Liver (tissue), 9 donors: Measurements from ENCODE around the gene S100A13. TPM values are rescaled to one million over a fixed set of nuclear protein-coding genes. Genes with fewer than 3 reads are reported as not detected.

Experiments
- DNase-seq: peaks from one replicate; pipeline ENCODE4 v3.0.0-alpha.2; 2017; ENCODE audit warnings: low spot score
- H3K27ac ChIP-seq, 2 donors: one replicate each; pipeline ENCODE4 v1.7.0; 2013; ENCODE audit warnings: inconsistent platforms in 2 of 2, low read length in 2 of 2, control low read depth in 1 of 2, low read depth in 1 of 2, mild to moderate bottlenecking in 1 of 2
- H3K27me3 ChIP-seq, 4 donors: one replicate each; pipeline versions ENCODE4 v1.6.1 to v1.7.0; 2013; ENCODE audit warnings: low read length in 3 of 4, inconsistent platforms in 1 of 4, mild to moderate bottlenecking in 1 of 4, moderate library complexity in 1 of 4; ENCODE audit not compliant: control insufficient read depth in 4 of 4, insufficient read depth in 4 of 4
- H3K36me3 ChIP-seq, 4 donors: one replicate each; pipeline versions ENCODE4 v1.6.1 to v1.7.0; 2013; ENCODE audit warnings: low read length in 3 of 4, mild to moderate bottlenecking in 3 of 4, low read depth in 1 of 4, moderate library complexity in 1 of 4; ENCODE audit not compliant: control insufficient read depth in 4 of 4, insufficient read depth in 3 of 4
- H3K4me1 ChIP-seq, 4 donors: one replicate each; pipeline versions ENCODE4 v1.6.1 to v1.7.0; 2013; ENCODE audit warnings: low read length in 3 of 4, mild to moderate bottlenecking in 3 of 4, moderate library complexity in 1 of 4; ENCODE audit not compliant: control insufficient read depth in 4 of 4, insufficient read depth in 4 of 4
- H3K4me3 ChIP-seq, 3 donors: one replicate each; pipeline versions ENCODE4 v1.6.1 to v1.7.0; 2013; ENCODE audit warnings: low read length in 3 of 3, control low read depth in 1 of 3, low read depth in 1 of 3, mild to moderate bottlenecking in 1 of 3
- H3K9ac ChIP-seq, 2 donors: one replicate each; pipeline ENCODE4 v1.7.0; 2013; ENCODE audit warnings: low read length in 2 of 2, mild to moderate bottlenecking in 2 of 2, moderate library complexity in 2 of 2, control low read depth in 1 of 2, low read depth in 1 of 2
- H3K9me3 ChIP-seq, 4 donors: one replicate each; pipeline versions ENCODE4 v1.6.1 to v1.7.0; 2013; ENCODE audit warnings: low read length in 3 of 4; ENCODE audit not compliant: control insufficient read depth in 4 of 4
- EGR1 ChIP-seq, 2 donors: IDR thresholded peaks; 2 replicates each; pipeline ENCODE4 v1.6.1; 2016 to 2018; ENCODE audit warnings: antibody characterized with exemption in 2 of 2, low read depth in 2 of 2
- FOXA1 ChIP-seq: IDR thresholded peaks from 2 replicates; pipeline ENCODE4 v1.6.1; 2016; ENCODE audit warnings: antibody characterized with exemption
- FOXA2 ChIP-seq: IDR thresholded peaks from 2 replicates; pipeline ENCODE4 v1.6.1; 2016; ENCODE audit warnings: antibody characterized with exemption
- GABPA ChIP-seq, 2 donors: IDR thresholded peaks in 1 of 2; conservative IDR thresholded peaks in 1 of 2; 2 replicates each; pipeline ENCODE4 v1.6.1; 2016; ENCODE audit warnings: antibody characterized with exemption in 2 of 2, mild to moderate bottlenecking in 1 of 2, moderate library complexity in 1 of 2
- HNF4A ChIP-seq, 2 donors: conservative IDR thresholded peaks; 2 replicates each; pipeline ENCODE4 v1.6.1; 2016; ENCODE audit warnings: antibody characterized with exemption in 2 of 2, mild to moderate bottlenecking in 2 of 2
- HNF4G ChIP-seq: IDR thresholded peaks from 2 replicates; pipeline ENCODE4 v1.6.1; 2016; ENCODE audit warnings: antibody characterized with exemption
- JUND ChIP-seq, 2 donors: IDR thresholded peaks; 2 replicates each; pipeline ENCODE4 v1.6.1; 2016; ENCODE audit warnings: antibody characterized with exemption in 2 of 2
- RAD21 ChIP-seq, 2 donors: IDR thresholded peaks; 2 replicates each; pipeline ENCODE4 v1.6.1; 2016; ENCODE audit warnings: antibody characterized with exemption in 2 of 2, mild to moderate bottlenecking in 2 of 2
- RXRA ChIP-seq, 2 donors: IDR thresholded peaks; 2 replicates each; pipeline ENCODE4 v1.6.1; 2017 to 2018; ENCODE audit warnings: antibody characterized with exemption in 2 of 2, mild to moderate bottlenecking in 1 of 2
- SP1 ChIP-seq: IDR thresholded peaks from 2 replicates; pipeline ENCODE4 v1.6.1; 2018; ENCODE audit warnings: antibody characterized with exemption, mild to moderate bottlenecking
- TAF1 ChIP-seq: conservative IDR thresholded peaks from 2 replicates; pipeline ENCODE4 v1.6.1; 2016; ENCODE audit warnings: antibody characterized with exemption, mild to moderate bottlenecking
- YY1 ChIP-seq: IDR thresholded peaks from 2 replicates; pipeline ENCODE4 v1.6.1; 2016; ENCODE audit warnings: antibody characterized with exemption, mild to moderate bottlenecking
- WGBS: extraction: QIAGEN DNeasy Blood & Tissue Kit; methylation state at CpG from one replicate; pipeline ENCODE4 v1.1.7; 2013; 5-methylcytosine and 5-hydroxymethylcytosine counted together
- polyA plus RNA-seq, 2 donors: library from polyadenylated mRNA; stranded (reverse) in 1 of 2; unstranded in 1 of 2; fragments of 200-250 nt in 1 of 2; fragments of >200 nt in 1 of 2; fragmentation: Nextera tagmentation in 1 of 2; extraction: Ambion mirVana in 1 of 2; gene quantifications; one replicate each; pipeline versions ENCODE4 v1.2.1 to v1.2.3, GENCODE V29; 2013 to 2015
- total RNA-seq, 2 donors: library from RNA; depleted of rRNA; stranded (reverse); fragments of >200 nt; gene quantifications; one replicate each; pipeline ENCODE4 v1.2.3, GENCODE V29; 2014
- TF ChIP-seq, protein P1 (sequence below): IDR thresholded peaks from 2 replicates; pipeline ENCODE4 v1.6.1; 2016; ENCODE audit warnings: antibody characterized with exemption
- TF ChIP-seq, protein P2 (sequence below): IDR thresholded peaks from 2 replicates; pipeline ENCODE4 v1.6.1; 2016; ENCODE audit warnings: antibody characterized with exemption, mild to moderate bottlenecking
- TF ChIP-seq, protein P3 (sequence below): IDR thresholded peaks from 2 replicates; pipeline ENCODE4 v1.6.1; 2016; ENCODE audit warnings: antibody characterized with exemption
- TF ChIP-seq, protein P4 (sequence below): IDR thresholded peaks from 2 replicates; pipeline ENCODE4 v1.6.1; 2016; ENCODE audit warnings: antibody characterized with exemption
- donor health status: healthy.
- donor health status: healthy.
- donor health status: healthy.
- donor health status: healthy.
- donor health status: healthy.

The S100A13 gene
- total and polyA plus RNA-seq, 4 donors: 5.3 to 23.0 (median 15.7) TPM

DNA sequence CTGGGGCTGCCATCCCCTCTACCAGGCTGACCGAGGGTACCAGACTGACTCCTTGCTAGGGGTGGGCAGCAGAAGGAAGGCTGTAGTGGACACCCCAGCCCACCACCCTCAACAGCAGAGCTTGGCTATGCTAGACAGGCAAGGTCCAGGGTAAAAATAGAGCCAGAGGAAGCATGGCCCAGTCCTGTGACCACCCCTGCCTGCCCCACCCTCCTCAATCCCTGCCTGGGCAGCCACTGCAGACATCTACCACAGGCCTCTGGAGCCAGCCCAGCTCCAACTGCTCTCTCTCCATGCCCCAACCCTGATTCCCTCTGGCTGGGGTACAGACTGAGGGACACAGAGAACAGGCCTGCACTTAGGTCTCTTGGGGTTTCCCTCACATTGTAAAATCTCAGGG is 2.7 kb upstream of the S100A13 start:
- 100% methylated on average over 1 of the region's 1 CpG for WGBS
- no peak overlapping the region for H3K27ac ChIP-seq
- TF ChIP-seq HNF4A (conservative IDR thresholded peaks at IDR 0.05) (no peak), FOXA2 (no peak), SP1 (no peak), HNF4G (no peak), RAD21 (IDR thresholded peaks at IDR 0.05) (no peak), FOXA1 (no peak), RXRA (IDR thresholded peaks at IDR 0.05) (no peak)
- TF ChIP-seq, protein P1, sequence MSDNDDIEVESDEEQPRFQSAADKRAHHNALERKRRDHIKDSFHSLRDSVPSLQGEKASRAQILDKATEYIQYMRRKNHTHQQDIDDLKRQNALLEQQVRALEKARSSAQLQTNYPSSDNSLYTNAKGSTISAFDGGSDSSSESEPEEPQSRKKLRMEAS: no peak
- TF ChIP-seq, protein P2, sequence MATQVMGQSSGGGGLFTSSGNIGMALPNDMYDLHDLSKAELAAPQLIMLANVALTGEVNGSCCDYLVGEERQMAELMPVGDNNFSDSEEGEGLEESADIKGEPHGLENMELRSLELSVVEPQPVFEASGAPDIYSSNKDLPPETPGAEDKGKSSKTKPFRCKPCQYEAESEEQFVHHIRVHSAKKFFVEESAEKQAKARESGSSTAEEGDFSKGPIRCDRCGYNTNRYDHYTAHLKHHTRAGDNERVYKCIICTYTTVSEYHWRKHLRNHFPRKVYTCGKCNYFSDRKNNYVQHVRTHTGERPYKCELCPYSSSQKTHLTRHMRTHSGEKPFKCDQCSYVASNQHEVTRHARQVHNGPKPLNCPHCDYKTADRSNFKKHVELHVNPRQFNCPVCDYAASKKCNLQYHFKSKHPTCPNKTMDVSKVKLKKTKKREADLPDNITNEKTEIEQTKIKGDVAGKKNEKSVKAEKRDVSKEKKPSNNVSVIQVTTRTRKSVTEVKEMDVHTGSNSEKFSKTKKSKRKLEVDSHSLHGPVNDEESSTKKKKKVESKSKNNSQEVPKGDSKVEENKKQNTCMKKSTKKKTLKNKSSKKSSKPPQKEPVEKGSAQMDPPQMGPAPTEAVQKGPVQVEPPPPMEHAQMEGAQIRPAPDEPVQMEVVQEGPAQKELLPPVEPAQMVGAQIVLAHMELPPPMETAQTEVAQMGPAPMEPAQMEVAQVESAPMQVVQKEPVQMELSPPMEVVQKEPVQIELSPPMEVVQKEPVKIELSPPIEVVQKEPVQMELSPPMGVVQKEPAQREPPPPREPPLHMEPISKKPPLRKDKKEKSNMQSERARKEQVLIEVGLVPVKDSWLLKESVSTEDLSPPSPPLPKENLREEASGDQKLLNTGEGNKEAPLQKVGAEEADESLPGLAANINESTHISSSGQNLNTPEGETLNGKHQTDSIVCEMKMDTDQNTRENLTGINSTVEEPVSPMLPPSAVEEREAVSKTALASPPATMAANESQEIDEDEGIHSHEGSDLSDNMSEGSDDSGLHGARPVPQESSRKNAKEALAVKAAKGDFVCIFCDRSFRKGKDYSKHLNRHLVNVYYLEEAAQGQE: no peak
- H3K9me3 ChIP-seq: no peaks in the 10 kb centered on the region
- no peak overlapping the region for H3K9ac ChIP-seq
- H3K4me3 ChIP-seq: no peak overlapping the region
- peaks cover 9 to 29% (median 23%) of the 10 kb centered on the region in 4 donors for H3K4me1 ChIP-seq
- no peaks in the 10 kb centered on the region for H3K27me3 ChIP-seq
- no peaks in the 10 kb centered on the region for H3K36me3 ChIP-seq
- DNase-seq: no peak

DNA sequence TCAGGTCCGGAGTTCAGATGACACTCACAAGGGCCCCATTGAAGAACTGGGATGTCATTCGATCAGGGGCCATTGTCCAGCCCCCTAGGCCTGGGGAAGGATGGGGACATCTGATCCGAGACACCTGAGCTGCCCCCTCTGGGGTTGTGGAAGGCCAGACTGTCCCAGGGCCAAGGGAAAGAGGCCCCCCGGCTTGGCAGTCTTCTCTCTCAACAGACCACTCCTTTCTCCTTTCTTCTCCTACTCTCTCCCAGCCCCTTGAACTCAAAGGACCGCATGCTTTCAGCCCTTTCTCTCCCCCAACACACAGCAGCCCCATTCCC is 2.0 kb upstream of the S100A13 start:
- DNase-seq: no peak
- H3K9me3 ChIP-seq: no peaks in the 10 kb centered on the region
- 87% methylated on average over 5 of the region's 5 CpGs for WGBS

DNA sequence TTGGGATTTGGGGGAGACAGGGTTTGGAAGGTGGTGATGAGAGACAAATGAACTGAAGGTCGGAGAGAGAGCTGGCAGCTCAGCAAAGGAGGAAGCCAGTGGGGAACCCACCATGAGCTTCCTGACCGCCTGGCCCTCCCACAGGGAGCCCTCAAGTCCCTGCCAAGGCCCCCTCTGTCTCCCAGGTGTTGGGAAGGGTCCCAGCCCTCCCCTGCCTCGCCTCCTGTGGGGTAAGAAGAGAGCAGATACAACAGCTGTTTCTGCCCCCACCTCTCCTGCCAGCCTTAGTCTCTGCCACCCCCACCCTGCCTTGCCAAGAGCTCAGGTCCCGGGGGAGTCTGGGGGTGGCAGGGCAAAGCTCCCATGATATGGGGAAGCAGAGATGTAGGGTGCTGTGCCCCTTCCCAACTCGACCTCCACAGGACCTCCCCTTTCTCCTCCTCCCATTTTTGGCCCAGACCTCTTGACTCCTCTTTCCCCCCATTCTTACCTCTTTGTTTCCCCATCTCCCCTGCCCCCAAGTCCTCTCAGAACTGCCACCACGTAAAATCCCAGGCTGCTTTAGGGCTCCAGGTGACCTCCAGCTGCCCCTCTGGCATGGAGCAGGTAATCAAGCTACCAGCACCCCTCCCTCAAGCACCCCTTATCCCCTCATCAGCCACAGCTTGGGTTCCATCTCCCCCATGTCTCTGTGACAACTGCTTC is 1.5 kb upstream of the S100A13 start:
- Histone ChIP-seq H3K4me1 (peaks cover 7 to 29% (median 21%) of the 10 kb centered on the region in 4 donors), H3K4me3 (no peak overlapping the region)
- DNase-seq: no peak
- TF ChIP-seq RXRA (IDR thresholded peaks at IDR 0.05) (no peak), SP1 (no peak), JUND (IDR thresholded peaks at IDR 0.05) (no peak), YY1 (no peak), HNF4A (conservative IDR thresholded peaks at IDR 0.05) (no peak), EGR1 (IDR thresholded peaks at IDR 0.05; ENCODE audit: low read depth in 2 of 2) (no peak), RAD21 (IDR thresholded peaks at IDR 0.05) (no peak), GABPA (IDR thresholded peaks at IDR 0.05 in 1 of 2, conservative IDR thresholded peaks at IDR 0.05 in 1 of 2) (no peak), FOXA1 (no peak)
- TF ChIP-seq, protein P1: no peak
- TF ChIP-seq, protein P3, sequence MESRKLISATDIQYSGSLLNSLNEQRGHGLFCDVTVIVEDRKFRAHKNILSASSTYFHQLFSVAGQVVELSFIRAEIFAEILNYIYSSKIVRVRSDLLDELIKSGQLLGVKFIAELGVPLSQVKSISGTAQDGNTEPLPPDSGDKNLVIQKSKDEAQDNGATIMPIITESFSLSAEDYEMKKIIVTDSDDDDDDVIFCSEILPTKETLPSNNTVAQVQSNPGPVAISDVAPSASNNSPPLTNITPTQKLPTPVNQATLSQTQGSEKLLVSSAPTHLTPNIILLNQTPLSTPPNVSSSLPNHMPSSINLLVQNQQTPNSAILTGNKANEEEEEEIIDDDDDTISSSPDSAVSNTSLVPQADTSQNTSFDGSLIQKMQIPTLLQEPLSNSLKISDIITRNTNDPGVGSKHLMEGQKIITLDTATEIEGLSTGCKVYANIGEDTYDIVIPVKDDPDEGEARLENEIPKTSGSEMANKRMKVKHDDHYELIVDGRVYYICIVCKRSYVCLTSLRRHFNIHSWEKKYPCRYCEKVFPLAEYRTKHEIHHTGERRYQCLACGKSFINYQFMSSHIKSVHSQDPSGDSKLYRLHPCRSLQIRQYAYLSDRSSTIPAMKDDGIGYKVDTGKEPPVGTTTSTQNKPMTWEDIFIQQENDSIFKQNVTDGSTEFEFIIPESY: no peak
- TF ChIP-seq, protein P2: no peak
- TF ChIP-seq, protein P4, sequence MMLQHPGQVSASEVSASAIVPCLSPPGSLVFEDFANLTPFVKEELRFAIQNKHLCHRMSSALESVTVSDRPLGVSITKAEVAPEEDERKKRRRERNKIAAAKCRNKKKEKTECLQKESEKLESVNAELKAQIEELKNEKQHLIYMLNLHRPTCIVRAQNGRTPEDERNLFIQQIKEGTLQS: no peak

More for the DNA sequence above, 2.0 kb upstream of the S100A13 start:
- Histone ChIP-seq H3K4me3 (no peak overlapping the region), H3K27ac (no peak overlapping the region), H3K9ac (no peak overlapping the region), H3K4me1 (peaks cover 7 to 29% (median 21%) of the 10 kb centered on the region in 4 donors), H3K27me3 (no peaks in the 10 kb centered on the region), H3K36me3 (no peaks in the 10 kb centered on the region)
- no peak for TF ChIP-seq TAF1

More for the DNA sequence above, 1.5 kb upstream of the S100A13 start:
- WGBS: 90% methylated on average over 6 of the region's 6 CpGs
- H3K27me3 ChIP-seq: no peaks in the 10 kb centered on the region
- H3K9ac ChIP-seq: no peak overlapping the region
- H3K9me3 ChIP-seq: no peaks in the 10 kb centered on the region
- no peaks in the 10 kb centered on the region for H3K36me3 ChIP-seq
- H3K27ac ChIP-seq: no peak overlapping the region
